Esophagus squamous epithelium (tissue), 5 donors: Measurements from ENCODE around the gene HIBCH. TPM values are rescaled to one million over a fixed set of nuclear protein-coding genes. Genes with fewer than 3 reads are reported as not detected.

ENCODE experiments used
- DNase-seq: peaks from one replicate; lab custom pipeline; 2025; lab: John Stamatoyannopoulos, UW
- H3K27ac ChIP-seq, 4 donors: fragments of 200-600 bp; sonication (generic); one replicate each; pipeline ENCODE4 v1.5.1; 2016 to 2019; ENCODE audit warnings: mild to moderate bottlenecking in 1 of 4
- H3K27me3 ChIP-seq, 4 donors: fragments of 200-600 bp; sonication (generic); 1 replicate in 3 of 4; 2 replicates in 1 of 4; pipeline versions ENCODE4 v1.5.1 to v1.6.0; 2017 to 2021; ENCODE audit warnings: antibody characterized with exemption in 1 of 4
- H3K36me3 ChIP-seq, 3 donors: fragments of 200-600 bp; sonication (generic); one replicate each; pipeline ENCODE4 v1.5.1; 2016 to 2019
- H3K4me1 ChIP-seq, 3 donors: fragments of 200-600 bp; sonication (generic); one replicate each; pipeline ENCODE4 v1.5.1; 2017 to 2019
- H3K4me3 ChIP-seq, 4 donors: fragments of 200-600 bp; sonication (generic); 1 replicate in 3 of 4; 2 replicates in 1 of 4; pipeline ENCODE4 v1.5.1; 2016 to 2019; ENCODE audit warnings: mild to moderate bottlenecking in 2 of 4, moderate library complexity in 1 of 4
- H3K9me3 ChIP-seq, 3 donors: fragments of 200-600 bp; sonication (generic); one replicate each; pipeline ENCODE4 v1.5.1; 2016 to 2019
- POLR2A ChIP-seq, 4 donors: fragments of 450-650 bp; IDR thresholded peaks; one replicate each; pipeline ENCODE4 v1.6.1; 2017; ENCODE audit warnings: antibody characterized with exemption in 4 of 4, mild to moderate bottlenecking in 4 of 4, moderate library complexity in 3 of 4
- WGBS, 2 donors: methylation state at CpG; one replicate each; pipeline ENCODE4 v1.1.5; 2018; 5-methylcytosine and 5-hydroxymethylcytosine counted together
- intact Hi-C: fragments of 100-400 bp; cut with DNase I; formaldehyde crosslinking; loops from one replicate; pipeline ENCODE4 v1.15.0; 2022
- total RNA-seq, 4 donors: library from RNA; depleted of rRNA; stranded (reverse); fragments of >200 nt; gene quantifications; one replicate each; pipeline ENCODE4 v1.1.0, GENCODE V29; 2016
- TF ChIP-seq, protein P1 (sequence below), 6 experiments: fragments of 450-650 bp in 4 of 6; fragments of 200-600 bp in 2 of 6; sonication (generic) in 2 of 6; IDR thresholded peaks; one replicate each; pipeline ENCODE4 v1.5.1; 2016 to 2019; ENCODE audit warnings: antibody characterized with exemption in 6 of 6, mild to moderate bottlenecking in 4 of 6, moderate library complexity in 4 of 6
- donor health status: DM: yes; HTN: yes; CAD: no.

HIBCH gene
- total RNA-seq, 4 donors from 2014 or later: 20.9 to 31.5 (median 29.9) TPM

DNA sequence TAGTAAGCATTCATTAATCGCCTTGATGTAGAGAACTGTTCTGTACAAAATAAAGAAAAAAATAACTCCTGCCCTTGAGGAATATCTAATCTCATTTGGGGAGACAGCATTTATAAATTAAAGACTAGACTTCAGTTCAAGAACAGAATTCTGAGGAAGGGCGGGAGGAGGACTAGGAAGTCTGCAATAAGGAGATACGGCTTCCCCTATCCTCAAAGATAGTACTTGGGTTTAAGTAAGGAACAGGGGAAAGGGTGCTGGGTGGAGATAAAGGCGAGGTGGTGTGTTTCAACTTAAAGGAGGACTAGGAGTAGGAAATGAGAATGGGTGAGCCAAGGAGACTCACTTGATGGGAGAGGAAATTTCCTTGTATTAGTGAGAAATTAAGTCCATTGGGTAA lies 135.2 kb downstream of the HIBCH start:
- intact Hi-C loops: no loop called here
- no peak overlapping the region for H3K4me3 ChIP-seq
- H3K4me1 ChIP-seq: peaks cover 6 to 20% (median 10%) of the 10 kb centered on the region in 3 donors
- no peaks in the 10 kb centered on the region for H3K9me3 ChIP-seq
- DNase-seq: no peak
- H3K27ac ChIP-seq: no peak overlapping the region
- H3K27me3 ChIP-seq: no peaks in the 10 kb centered on the region
- TF ChIP-seq POLR2A (IDR thresholded peaks at IDR 0.05): no peak
- TF ChIP-seq, protein P1, sequence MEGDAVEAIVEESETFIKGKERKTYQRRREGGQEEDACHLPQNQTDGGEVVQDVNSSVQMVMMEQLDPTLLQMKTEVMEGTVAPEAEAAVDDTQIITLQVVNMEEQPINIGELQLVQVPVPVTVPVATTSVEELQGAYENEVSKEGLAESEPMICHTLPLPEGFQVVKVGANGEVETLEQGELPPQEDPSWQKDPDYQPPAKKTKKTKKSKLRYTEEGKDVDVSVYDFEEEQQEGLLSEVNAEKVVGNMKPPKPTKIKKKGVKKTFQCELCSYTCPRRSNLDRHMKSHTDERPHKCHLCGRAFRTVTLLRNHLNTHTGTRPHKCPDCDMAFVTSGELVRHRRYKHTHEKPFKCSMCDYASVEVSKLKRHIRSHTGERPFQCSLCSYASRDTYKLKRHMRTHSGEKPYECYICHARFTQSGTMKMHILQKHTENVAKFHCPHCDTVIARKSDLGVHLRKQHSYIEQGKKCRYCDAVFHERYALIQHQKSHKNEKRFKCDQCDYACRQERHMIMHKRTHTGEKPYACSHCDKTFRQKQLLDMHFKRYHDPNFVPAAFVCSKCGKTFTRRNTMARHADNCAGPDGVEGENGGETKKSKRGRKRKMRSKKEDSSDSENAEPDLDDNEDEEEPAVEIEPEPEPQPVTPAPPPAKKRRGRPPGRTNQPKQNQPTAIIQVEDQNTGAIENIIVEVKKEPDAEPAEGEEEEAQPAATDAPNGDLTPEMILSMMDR (IDR thresholded peaks at IDR 0.05): no peak
- 76 to 90% methylated on average over 4 of the region's 4 CpGs for WGBS, 2 donors
- no peaks in the 10 kb centered on the region for H3K36me3 ChIP-seq

DNA sequence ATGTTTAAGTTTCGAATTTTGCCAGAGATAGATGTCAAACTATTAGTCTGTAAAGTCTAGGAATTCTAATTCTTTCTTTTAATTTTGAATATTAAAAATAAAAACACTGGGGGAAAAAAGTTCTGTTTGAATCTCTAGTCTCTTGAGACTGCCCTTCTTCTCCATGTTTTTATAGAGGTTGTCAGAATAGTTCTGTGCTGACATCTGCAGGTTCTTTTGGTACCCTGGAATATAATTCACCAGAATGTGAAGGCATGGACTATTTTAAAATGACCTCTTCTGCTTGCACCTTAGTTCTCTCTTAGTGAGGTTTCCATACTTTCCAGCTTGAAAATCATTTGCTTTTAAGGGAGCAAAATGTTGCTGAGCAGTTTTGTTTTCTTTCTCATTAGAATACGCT lies 136.1 kb downstream of the HIBCH start:
- no peaks in the 10 kb centered on the region for H3K36me3 ChIP-seq
- DNase-seq: no peak
- H3K27ac ChIP-seq: no peak overlapping the region
- no peak overlapping the region for H3K4me3 ChIP-seq
- intact Hi-C loops: no loop called here
- H3K27me3 ChIP-seq: no peaks in the 10 kb centered on the region
- peaks cover 6 to 20% (median 10%) of the 10 kb centered on the region in 3 donors for H3K4me1 ChIP-seq
- 68 to 78% methylated on average over 2 of the region's 2 CpGs for WGBS, 2 donors
- TF ChIP-seq, protein P1 (IDR thresholded peaks at IDR 0.05): no peak
- no peak for TF ChIP-seq POLR2A (IDR thresholded peaks at IDR 0.05)
- no peaks in the 10 kb centered on the region for H3K9me3 ChIP-seq

DNA sequence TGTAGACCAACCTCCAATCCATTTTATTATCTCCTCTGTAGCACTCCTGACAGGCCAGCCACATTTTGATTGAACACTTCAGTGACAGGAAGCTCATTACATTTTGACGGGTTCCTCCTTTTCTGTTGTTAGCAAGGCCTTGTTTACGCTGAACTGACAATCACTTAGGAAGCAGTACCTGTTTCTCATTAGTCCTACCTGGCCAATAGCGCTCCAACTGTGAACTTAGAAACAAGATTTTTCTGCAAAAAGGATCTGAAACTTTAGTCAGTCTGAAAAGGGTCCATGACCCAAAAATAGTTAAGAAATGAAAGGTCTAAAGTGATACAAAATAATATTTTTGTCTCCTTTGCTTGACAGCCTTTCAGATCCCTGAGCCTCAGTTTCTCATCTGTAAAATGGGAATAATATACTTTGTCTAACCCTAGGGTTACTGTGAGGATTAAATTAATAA lies 137.5 kb downstream of the HIBCH start:
- H3K36me3 ChIP-seq: no peaks in the 10 kb centered on the region
- peaks cover 6 to 20% (median 10%) of the 10 kb centered on the region in 3 donors for H3K4me1 ChIP-seq
- DNase-seq: no peak
- H3K27ac ChIP-seq: peak overlapping the region in 1 of 4 donors; percentile 74
- H3K9me3 ChIP-seq: no peaks in the 10 kb centered on the region
- intact Hi-C loops: no loop called here
- 72 to 74% methylated on average over 3 of the region's 3 CpGs for WGBS, 2 donors
- no peaks in the 10 kb centered on the region for H3K27me3 ChIP-seq
- TF ChIP-seq POLR2A (IDR thresholded peaks at IDR 0.05): no peak
- TF ChIP-seq, protein P1 (IDR thresholded peaks at IDR 0.05): no peak
- no peak overlapping the region for H3K4me3 ChIP-seq

DNA sequence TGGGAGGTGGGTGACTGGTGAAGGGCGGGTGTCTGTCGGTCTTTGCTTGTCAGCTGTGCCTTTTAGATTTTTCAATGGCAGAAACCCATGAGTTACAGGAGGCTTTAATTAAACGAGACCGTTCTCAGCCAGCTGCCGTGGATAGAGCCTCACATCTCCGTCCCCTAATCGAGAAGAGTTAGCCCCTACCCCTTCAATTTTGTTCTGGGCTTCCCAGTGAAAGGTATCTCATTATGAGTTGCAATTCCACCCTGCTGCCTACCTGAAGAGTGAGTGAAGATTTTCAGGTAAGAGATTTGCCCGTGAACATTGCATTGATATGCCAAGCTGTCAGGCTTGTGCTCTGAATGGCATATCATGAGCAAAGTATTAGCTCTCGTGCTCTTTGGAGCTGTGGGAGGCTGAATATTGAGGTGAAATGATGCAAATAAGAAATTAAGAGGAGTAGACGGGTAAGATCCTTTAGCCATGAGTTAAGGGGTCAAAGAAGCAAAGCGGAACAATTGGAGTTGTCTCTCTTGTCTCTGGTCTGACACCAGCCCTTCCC lies 138.4 kb downstream of the HIBCH start:
- intact Hi-C loops: no loop called here
- TF ChIP-seq POLR2A (IDR thresholded peaks at IDR 0.05): no peak
- TF ChIP-seq, protein P1 (IDR thresholded peaks at IDR 0.05): no peak

DNA sequence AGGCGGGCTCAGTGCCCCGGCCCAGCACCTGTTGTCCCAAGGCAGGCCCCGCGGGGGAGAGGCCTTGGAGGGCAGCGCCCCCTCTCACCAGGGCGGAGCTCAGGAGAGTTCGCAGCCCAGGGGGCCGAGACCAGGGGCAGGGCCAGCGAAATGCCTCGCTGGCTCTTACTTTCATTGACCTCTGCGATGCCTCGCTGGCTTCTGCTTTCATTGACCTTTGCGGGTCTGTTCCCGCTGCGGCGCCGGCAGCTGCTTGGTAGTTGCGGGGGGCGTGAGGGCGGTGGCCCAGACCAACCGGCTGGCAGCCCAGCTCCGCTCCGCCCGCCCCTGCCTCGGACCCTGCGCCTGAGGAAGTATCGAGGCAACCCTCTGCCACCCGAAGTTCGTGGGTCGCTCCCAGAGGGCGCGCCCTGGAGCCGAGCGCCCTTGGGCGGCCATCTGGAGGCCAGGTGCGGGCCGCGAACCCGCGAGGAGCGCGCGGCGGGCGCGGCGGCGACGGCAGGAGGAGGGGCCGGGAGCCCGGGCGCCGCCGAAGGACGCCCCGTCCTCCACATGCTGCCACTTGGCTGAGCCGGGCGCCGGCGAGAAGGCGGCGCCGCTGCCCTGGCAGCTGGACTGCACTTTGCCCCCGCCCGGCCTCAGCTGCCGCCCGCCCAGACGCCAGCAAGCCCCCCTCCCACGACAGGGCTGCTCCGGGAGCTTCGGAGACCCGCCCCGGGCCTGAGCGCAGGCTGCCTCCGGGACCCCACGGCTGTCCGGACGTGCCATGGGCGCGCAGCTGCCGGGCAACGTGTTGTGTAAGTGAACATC lies 139.1 kb downstream of the HIBCH start:
- intact Hi-C loops: no loop called here
- Histone ChIP-seq H3K4me3 (peak overlapping the region; percentile 55 to 83 (median 72)), H3K36me3 (no peaks in the 10 kb centered on the region), H3K27me3 (no peaks in the 10 kb centered on the region), H3K9me3 (no peaks in the 10 kb centered on the region), H3K4me1 (peaks cover 6 to 20% (median 10%) of the 10 kb centered on the region in 3 donors), H3K27ac (peak overlapping the region; percentile 72 to 88 (median 80))
- WGBS, 2 donors: 0% methylated on average over 1 to 10 of the region's 82 CpGs
- no peak for DNase-seq
- no peak for TF ChIP-seq POLR2A (IDR thresholded peaks at IDR 0.05)
- TF ChIP-seq, protein P1 (IDR thresholded peaks at IDR 0.05): peak in 4 of 6 experiments; percentile 18 to 45 (median 26)

More for the DNA sequence above, 138.4 kb downstream of the HIBCH start:
- H3K9me3 ChIP-seq: no peaks in the 10 kb centered on the region
- H3K27me3 ChIP-seq: no peaks in the 10 kb centered on the region
- H3K27ac ChIP-seq: peak overlapping the region; percentile 72 to 88 (median 80)
- 21 to 31% methylated on average over 5 to 11 of the region's 11 CpGs for WGBS, 2 donors
- peaks cover 6 to 20% (median 10%) of the 10 kb centered on the region in 3 donors for H3K4me1 ChIP-seq
- no peaks in the 10 kb centered on the region for H3K36me3 ChIP-seq
- peak overlapping the region; percentile 55 to 83 (median 72) for H3K4me3 ChIP-seq
- DNase-seq: no peak
